Endothelial cell of umbilical vein (primary cell): Measurements from ENCODE around the gene STIMATE. TPM values are rescaled to one million over a fixed set of nuclear protein-coding genes. Genes with fewer than 3 reads are reported as not detected.

Source experiments
- BruUV-seq: library from RNA; stranded (reverse); fragments of 400-500 nt; replicated peaks from 2 replicates; lab custom pipeline; 2021; lab: Mats Ljungman, UMichigan
- CTCF ChIA-PET: fragments of 300-600, 350-600 bp; sonication (Branson Sonifier 250); formaldehyde crosslinking; loops from one replicate; lab custom pipeline; 2021; ENCODE audit warnings: antibody characterized with exemption, inconsistent platforms; lab: Charles Lee
- POLR2A ChIA-PET: fragments of 300-600, 350-600 bp; sonication (Branson Sonifier 250); formaldehyde crosslinking; loops from one replicate; lab custom pipeline; 2021; ENCODE audit warnings: antibody characterized with exemption, inconsistent platforms; lab: Charles Lee
- DNase-seq: peaks from one replicate; pipeline ENCODE4 v3.0.0-alpha.2; 2011; ENCODE audit warnings: low read depth, low spot score
- FAIRE-seq: peaks from 2 replicates; lab custom pipeline; 2011; peaks lifted over from hg19 to GRCh38; lab: Jason Lieb, UNC
- H2AFZ ChIP-seq: 2 replicates; pipeline ENCODE4 v1.6.0; 2012; ENCODE audit warnings: low read depth, low read length, control low read depth, inconsistent platforms
- H3K27ac ChIP-seq: 2 replicates; pipeline ENCODE4 v1.5.1; 2011; ENCODE audit warnings: low read depth, mild to moderate bottlenecking, control low read depth, low read length, moderate library complexity; ENCODE audit not compliant: insufficient read depth
- H3K27me3 ChIP-seq, 2 experiments: 2 replicates each; pipeline versions ENCODE4 v1.6.0 to v1.6.1; 2011; ENCODE audit warnings: low read length in 2 of 2, mixed read lengths in 1 of 2; ENCODE audit not compliant: control insufficient read depth in 2 of 2, insufficient read depth in 2 of 2
- H3K36me3 ChIP-seq, 2 experiments: 2 replicates in 1 of 2; 3 replicates in 1 of 2; pipeline ENCODE4 v1.5.1; 2011; ENCODE audit warnings: low read length in 2 of 2, mild to moderate bottlenecking in 1 of 2, moderate library complexity in 1 of 2; ENCODE audit not compliant: control insufficient read depth in 2 of 2, insufficient read depth in 2 of 2; ENCODE audit errors: extremely low read depth in 1 of 2
- H3K4me1 ChIP-seq: 3 replicates; pipeline ENCODE4 v1.5.1; 2011; ENCODE audit warnings: mild to moderate bottlenecking, low read length; ENCODE audit not compliant: control insufficient read depth, insufficient read depth; ENCODE audit errors: extremely low read depth
- H3K4me2 ChIP-seq: 2 replicates; pipeline ENCODE4 v1.6.1; 2011; ENCODE audit warnings: low read length, control low read depth, mixed read lengths; ENCODE audit not compliant: insufficient read depth
- H3K4me3 ChIP-seq, 3 experiments: fragments of 200-600 bp in 1 of 3; sonication (generic), shearing (Covaris generic) in 1 of 3; replicated peaks in 1 of 3; 2 replicates each; pipeline ENCODE4 v1.5.1; 2011 to 2016; ENCODE audit warnings: control low read depth in 3 of 3, low read length in 3 of 3, mild to moderate bottlenecking in 2 of 3, inconsistent platforms in 1 of 3, low read depth in 1 of 3, moderate library complexity in 1 of 3; ENCODE audit not compliant: insufficient read depth in 1 of 3
- H3K79me2 ChIP-seq: 2 replicates; pipeline ENCODE4 v1.6.0; 2012; ENCODE audit warnings: low read length, inconsistent platforms; ENCODE audit not compliant: control insufficient read depth, insufficient read depth
- H3K9ac ChIP-seq: replicated peaks from 2 replicates; pipeline ENCODE3; 2011; ENCODE audit warnings: low read length, control low read depth; ENCODE audit not compliant: insufficient read depth; ENCODE audit errors: extremely low read depth
- H3K9me1 ChIP-seq: replicated peaks from 3 replicates; pipeline ENCODE4 v1.6.0; 2011; ENCODE audit warnings: mild to moderate bottlenecking, low read length; ENCODE audit not compliant: control insufficient read depth, insufficient read depth; ENCODE audit errors: extremely low read depth
- H3K9me3 ChIP-seq: replicated peaks from 2 replicates; pipeline ENCODE4 v1.5.1; 2012; ENCODE audit warnings: low read length, inconsistent platforms; ENCODE audit not compliant: control insufficient read depth, insufficient read depth
- H4K20me1 ChIP-seq: replicated peaks from 2 replicates; pipeline ENCODE3; 2011; ENCODE audit warnings: mild to moderate bottlenecking, low read length; ENCODE audit not compliant: control insufficient read depth, insufficient read depth; ENCODE audit errors: extremely low read depth
- CTCF ChIP-seq, 2 donors: IDR thresholded peaks; 1 replicate in 1 of 2; 2 replicates in 1 of 2; pipeline ENCODE4 v1.5.1; 2011; ENCODE audit warnings: low read length in 2 of 2, mild to moderate bottlenecking in 2 of 2, moderate library complexity in 2 of 2, control low read depth in 1 of 2, inconsistent platforms in 1 of 2, low read depth in 1 of 2; ENCODE audit not compliant: insufficient read depth in 1 of 2; ENCODE audit errors: extremely low read depth in 1 of 2
- EZH2 ChIP-seq: IDR thresholded peaks from 2 replicates; pipeline ENCODE4 v1.6.1; 2012; ENCODE audit warnings: borderline replicate concordance, low read depth, mild to moderate bottlenecking, moderate library complexity, low read length, inconsistent platforms; ENCODE audit not compliant: severe bottlenecking
- FOS ChIP-seq: IDR thresholded peaks from 2 replicates; pipeline ENCODE4 v1.6.1; 2011; ENCODE audit warnings: mild to moderate bottlenecking, low read length, moderate library complexity, borderline replicate concordance; ENCODE audit not compliant: insufficient read depth
- GATA2 ChIP-seq: IDR thresholded peaks from 2 replicates; pipeline ENCODE4 v1.7.0; 2011; ENCODE audit warnings: low read depth, mild to moderate bottlenecking, moderate library complexity, mixed read lengths, low read length; ENCODE audit not compliant: insufficient read length, insufficient read depth
- JUN ChIP-seq: IDR thresholded peaks from 2 replicates; pipeline ENCODE4 v1.6.1; 2011; ENCODE audit warnings: borderline replicate concordance, low read depth; ENCODE audit not compliant: insufficient read length, insufficient read depth
- MAX ChIP-seq: IDR thresholded peaks from 2 replicates; pipeline ENCODE4 v1.6.1; 2011; ENCODE audit not compliant: insufficient read depth, insufficient read length
- MYC ChIP-seq: IDR thresholded peaks from one replicate; pipeline ENCODE4 v1.6.1; 2011; ENCODE audit warnings: mild to moderate bottlenecking, low read depth, low read length
- POLR2A ChIP-seq: IDR thresholded peaks from 2 replicates; pipeline ENCODE4 v1.6.1; 2012; ENCODE audit warnings: low read depth, mild to moderate bottlenecking, control low read depth, low read length
- POLR2AphosphoS5 ChIP-seq: IDR thresholded peaks from 2 replicates; pipeline ENCODE4 v1.6.1; 2012; ENCODE audit warnings: low read depth, mild to moderate bottlenecking, control low read depth, low read length, moderate library complexity; ENCODE audit not compliant: insufficient read depth
- dilution Hi-C: fragments of 300-500 bp; cut with MboI; formaldehyde crosslinking; loops from one replicate; pipeline ENCODE4 v1.15.0; 2019; ENCODE audit warnings: low sequenced_read_pairs; ENCODE audit not compliant: extremely low pct_ligation_motif_present
- intact Hi-C: fragments of 100-400 bp; cut with micrococcal nuclease; formaldehyde crosslinking; loops from one replicate; pipeline ENCODE4 v1.10.0; 2022
- polyA plus RNA-seq, 4 experiments: library from polyadenylated mRNA; depleted of rRNA in 3 of 4; stranded (reverse) in 3 of 4; unstranded in 1 of 4; fragments of >200 nt; gene quantifications; 2 replicates each; pipeline versions ENCODE4 v1.2.1 to v1.2.3, GENCODE V29; 2011 to 2012; ENCODE audit warnings: missing spikeins in 1 of 4
- total RNA-seq: library from RNA; stranded (reverse); gene quantifications from 2 replicates; pipeline ENCODE4 v1.2.3, GENCODE V29; 2021

STIMATE gene
- total and polyA plus RNA-seq, 2 donors (not counting 3 experiments of a cell fraction or from before 2014, with no cell fraction given), result 18.2 to 24.0 TPM

- FAIRE-seq, result no peak
- intact Hi-C loops (no loop called here), dilution Hi-C loops (no loop called here)
- H3K4me2 ChIP-seq, result no peak overlapping the region
- ChIA-PET POLR2A (no interaction called here), CTCF (interaction anchor here (0.8 to 0.9 kb wide), 2 partner anchors 78 to 216 kb away, joined by 3 to 4 read pairs; no protein-coding TSS in a partner anchor)
- no peak for TF ChIP-seq EZH2
- no peak for TF ChIP-seq MYC
- no peak for TF ChIP-seq POLR2A
- no peak for TF ChIP-seq JUN
- TF ChIP-seq POLR2AphosphoS5, result no peak
- TF ChIP-seq CTCF (IDR thresholded peaks at IDR 0.05; ENCODE audit: extremely low read depth in 1 of 2, insufficient read depth in 1 of 2, low read depth in 1 of 2, low read length in 2 of 2), result no peak
- no peak for TF ChIP-seq FOS
- no peak for TF ChIP-seq GATA2
- no peak for TF ChIP-seq MAX
- no peaks in the 10 kb centered on the region for H3K9me1 ChIP-seq
- peaks cover 0 to 3% of the 10 kb centered on the region in 2 experiments for H3K36me3 ChIP-seq
- H3K79me2 ChIP-seq, result no peaks in the 10 kb centered on the region
- H3K4me1 ChIP-seq, result no peaks in the 10 kb centered on the region
- no peak overlapping the region for H3K27ac ChIP-seq
- H4K20me1 ChIP-seq, result no peaks in the 10 kb centered on the region
- no peaks in the 10 kb centered on the region for H3K27me3 ChIP-seq
- no peak overlapping the region for H3K4me3 ChIP-seq
- no peak for DNase-seq
- no peaks in the 10 kb centered on the region for H3K9me3 ChIP-seq
- H3K9ac ChIP-seq, result no peak overlapping the region
- BruUV-seq, result no TSS peak
- H2AFZ ChIP-seq, result no peak overlapping the region
These were observed 40.7 kb downstream of the STIMATE start for GRCh38 chr3:52856666-52857065.
